HEK293 (cell line): ENCODE data around the gene DYNC1LI1.

Experiments used
- CTCF ChIA-PET: fragments of 350-600 bp; formaldehyde crosslinking; extraction: SDS; loops from one replicate; lab custom pipeline; 2021; ENCODE audit warnings: antibody characterized with exemption; lab: Yijun Ruan, JAX
- POLR2A ChIA-PET: fragments of 300-600 bp; formaldehyde crosslinking; extraction: SDS; loops from one replicate; lab custom pipeline; 2020; ENCODE audit warnings: antibody characterized with exemption, inconsistent platforms; lab: Yijun Ruan, JAX
- H3K27ac ChIP-seq: fragments of 200-500 bp; sonication (Bioruptor generic); 2 replicates; pipeline ENCODE4 v1.5.1; 2014; ENCODE audit warnings: low read depth, low read length, control low read depth, inconsistent platforms; ENCODE audit errors: extremely low read depth
- H3K36me3 ChIP-seq, 2 experiments: fragments of 200-500 bp in 1 of 2; sonication (Bioruptor generic) in 1 of 2; 1 replicate in 1 of 2; 2 replicates in 1 of 2; pipeline ENCODE4 v1.5.1; 2014 to 2017; ENCODE audit warnings: inconsistent platforms in 2 of 2, low read length in 2 of 2; ENCODE audit not compliant: control insufficient read depth in 2 of 2, insufficient read depth in 1 of 2
- H3K4me1 ChIP-seq: fragments of 200-500 bp; sonication (Bioruptor generic); 2 replicates; pipeline ENCODE4 v1.5.1; 2014; ENCODE audit warnings: mild to moderate bottlenecking, low read length, inconsistent platforms; ENCODE audit not compliant: control insufficient read depth, insufficient read depth
- H3K4me3 ChIP-seq: 2 replicates; pipeline ENCODE4 v1.5.1; 2011; ENCODE audit warnings: low read depth, mild to moderate bottlenecking, control low read depth, low read length, moderate library complexity
- H3K9me3 ChIP-seq: fragments of 200-500 bp; sonication (Bioruptor generic); 2 replicates; pipeline ENCODE4 v1.5.1; 2014; ENCODE audit warnings: low read depth, low read length, inconsistent platforms; ENCODE audit not compliant: control insufficient read depth, insufficient read depth
- FEZF1 ChIP-seq: fragments of 450-650 bp; formaldehyde crosslinking; IDR thresholded peaks from 2 replicates; pipeline ENCODE4 v1.5.1; 2016; ENCODE audit warnings: missing biosample characterization, missing genetic modification characterization
- OSR2 ChIP-seq: fragments of 450-650 bp; formaldehyde crosslinking; IDR thresholded peaks from 2 replicates; pipeline ENCODE4 v1.5.1; 2016; ENCODE audit warnings: missing biosample characterization, missing genetic modification characterization
- REPIN1 ChIP-seq: fragments of 450-650 bp; formaldehyde crosslinking; IDR thresholded peaks from 2 replicates; pipeline ENCODE4 v1.5.1; 2017; ENCODE audit warnings: missing biosample characterization, missing genetic modification characterization, low read depth
- SCRT1 ChIP-seq: fragments of 450-650 bp; formaldehyde crosslinking; IDR thresholded peaks from 2 replicates; pipeline ENCODE4 v1.5.1; 2016; ENCODE audit warnings: missing biosample characterization, missing genetic modification characterization, borderline replicate concordance
- SCRT2 ChIP-seq: fragments of 450-650 bp; formaldehyde crosslinking; IDR thresholded peaks from 2 replicates; pipeline ENCODE4 v1.5.1; 2016; ENCODE audit warnings: missing biosample characterization, missing genetic modification characterization
- ZNF112 ChIP-seq: fragments of 450-650 bp; formaldehyde crosslinking; IDR thresholded peaks from 2 replicates; pipeline ENCODE4 v1.5.0; 2017; ENCODE audit warnings: missing biosample characterization, missing genetic modification characterization
- ZNF121 ChIP-seq: fragments of 450-650 bp; formaldehyde crosslinking; IDR thresholded peaks from 2 replicates; pipeline ENCODE4 v1.5.1; 2016; ENCODE audit warnings: missing biosample characterization, missing genetic modification characterization
- ZNF140 ChIP-seq: fragments of 450-650 bp; formaldehyde crosslinking; IDR thresholded peaks from 2 replicates; pipeline ENCODE4 v1.5.1; 2016; ENCODE audit warnings: missing biosample characterization, missing genetic modification characterization
- ZNF174 ChIP-seq: fragments of 450-650 bp; formaldehyde crosslinking; IDR thresholded peaks from 2 replicates; pipeline ENCODE4 v1.5.0; 2017; ENCODE audit warnings: missing biosample characterization, mild to moderate bottlenecking, missing genetic modification characterization
- ZNF19 ChIP-seq: fragments of 450-650 bp; formaldehyde crosslinking; IDR thresholded peaks from 2 replicates; pipeline ENCODE4; 2016; ENCODE audit warnings: missing biosample characterization, missing genetic modification characterization, low read depth
- ZNF24 ChIP-seq: fragments of 450-650 bp; formaldehyde crosslinking; IDR thresholded peaks from 2 replicates; pipeline ENCODE4 v1.5.1; 2016; ENCODE audit warnings: missing biosample characterization, missing genetic modification characterization
- ZNF266 ChIP-seq: fragments of 450-650 bp; formaldehyde crosslinking; IDR thresholded peaks from 2 replicates; pipeline ENCODE4 v1.5.1; 2016; ENCODE audit warnings: missing biosample characterization, missing genetic modification characterization, low read depth
- ZNF274 ChIP-seq, 2 experiments: fragments of 200-500 bp in 1 of 2; fragments of 450-650 bp in 1 of 2; sonication (Bioruptor generic) in 1 of 2; formaldehyde crosslinking in 1 of 2; IDR thresholded peaks; 2 replicates each; pipeline versions ENCODE4 v1.5.1 to v1.6.1; 2014 to 2016; ENCODE audit warnings: borderline replicate concordance in 1 of 2, inconsistent platforms in 1 of 2, low read length in 1 of 2, missing biosample characterization in 1 of 2, missing genetic modification characterization in 1 of 2
- ZNF302 ChIP-seq: fragments of 450-650 bp; formaldehyde crosslinking; IDR thresholded peaks from 2 replicates; pipeline ENCODE4 v1.5.1; 2016; ENCODE audit warnings: missing biosample characterization, missing genetic modification characterization, low read depth
- ZNF341 ChIP-seq: fragments of 450-650 bp; formaldehyde crosslinking; IDR thresholded peaks from 2 replicates; pipeline ENCODE4; 2016; ENCODE audit warnings: low read depth, missing biosample characterization, missing genetic modification characterization
- ZNF48 ChIP-seq: fragments of 450-650 bp; formaldehyde crosslinking; IDR thresholded peaks from 2 replicates; pipeline ENCODE4 v1.5.1; 2016; ENCODE audit warnings: missing biosample characterization, missing genetic modification characterization
- ZNF548 ChIP-seq: fragments of 450-650 bp; formaldehyde crosslinking; IDR thresholded peaks from 2 replicates; pipeline ENCODE4 v1.5.1; 2016; ENCODE audit warnings: missing biosample characterization, missing genetic modification characterization
- ZNF549 ChIP-seq: fragments of 450-650 bp; IDR thresholded peaks from 2 replicates; pipeline ENCODE4 v1.5.1; 2018; ENCODE audit warnings: missing biosample characterization, missing genetic modification characterization, mild to moderate bottlenecking, inconsistent platforms, moderate library complexity
- ZNF560 ChIP-seq: fragments of 450-650 bp; formaldehyde crosslinking; IDR thresholded peaks from 2 replicates; pipeline ENCODE4 v1.5.1; 2017; ENCODE audit warnings: missing biosample characterization, missing genetic modification characterization, borderline replicate concordance
- ZNF571 ChIP-seq: fragments of 450-650 bp; formaldehyde crosslinking; IDR thresholded peaks from 2 replicates; pipeline ENCODE4 v1.5.0; 2017; ENCODE audit warnings: missing biosample characterization, missing genetic modification characterization
- ZNF792 ChIP-seq: fragments of 450-650 bp; formaldehyde crosslinking; IDR thresholded peaks from 2 replicates; pipeline ENCODE4 v1.5.1; 2016; ENCODE audit warnings: missing biosample characterization, missing genetic modification characterization
- TF ChIP-seq, protein P1 (sequence below): fragments of 450-650 bp; formaldehyde crosslinking; IDR thresholded peaks from 2 replicates; pipeline ENCODE4 v1.5.1; 2016; ENCODE audit warnings: missing biosample characterization, missing genetic modification characterization

Gene DYNC1LI1

DNA sequence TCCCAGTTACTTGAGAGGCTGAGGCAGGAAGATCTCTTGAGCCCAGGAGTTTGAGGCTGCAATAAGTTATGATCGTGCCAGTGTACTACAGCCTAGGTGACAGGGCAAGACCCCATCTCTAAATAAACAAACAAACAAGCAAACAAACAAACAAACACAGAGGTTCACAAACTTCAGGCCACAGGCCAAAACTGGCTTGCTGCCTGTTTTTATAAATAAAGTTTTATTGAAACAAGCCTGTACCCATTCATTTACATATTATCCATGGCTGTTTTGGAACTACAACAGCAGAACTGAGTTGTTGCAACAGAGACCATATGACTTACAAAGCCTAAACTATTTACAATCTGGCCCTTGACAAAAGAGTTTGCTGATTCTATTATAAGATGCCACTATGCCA, 6.5 kb downstream of the DYNC1LI1 start:
- CTCF ChIA-PET, result interaction anchor here (0.6 kb wide), 1 partner anchor 604 kb away, joined by 4 read pairs; no protein-coding TSS in a partner anchor
- POLR2A ChIA-PET, result no interaction called here
- H3K36me3 ChIP-seq, result peaks cover 4 to 16% of the 10 kb centered on the region in 2 experiments; a peak in 2 of 3 replicates

DNA sequence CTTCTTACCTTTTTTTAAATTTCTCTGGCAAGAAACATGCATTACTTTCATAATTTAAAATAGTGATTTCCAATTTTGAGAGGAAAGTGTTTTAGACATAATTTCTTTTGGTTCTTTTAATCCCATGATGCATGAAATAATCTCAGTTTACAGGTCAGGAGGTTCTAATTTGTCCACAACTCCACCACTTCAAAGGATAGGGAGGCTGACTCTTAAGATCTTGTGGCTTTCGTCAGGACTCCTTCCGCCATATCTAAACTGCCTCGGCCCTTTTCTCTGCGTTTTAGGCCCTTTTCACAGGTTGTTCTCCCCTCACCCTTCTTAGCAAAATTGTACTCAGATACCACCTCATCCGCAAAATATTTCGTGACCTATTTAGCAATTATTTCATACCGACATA, 8.0 kb downstream of the DYNC1LI1 start:
- no peaks in the 10 kb centered on the region for H3K9me3 ChIP-seq
- 0 out of 2 replicates have a peak, but pooled peaks cover 2% of the 10 kb centered on the region for H3K4me1 ChIP-seq
- POLR2A ChIA-PET, result no interaction called here

More for the DNA sequence above, 6.5 kb downstream of the DYNC1LI1 start:
- H3K4me1 ChIP-seq, result no peaks in the 10 kb centered on the region
- TF ChIP-seq ZNF549 (tag by site-specific recombination), result no peak
- no peak for TF ChIP-seq ZNF24 (tag by site-specific recombination)
- no peak for TF ChIP-seq ZNF274 (IDR thresholded peaks at IDR 0.05; ENCODE audit: low read length)
- no peak for TF ChIP-seq ZNF274 (tag by site-specific recombination; IDR thresholded peaks at IDR 0.05; ENCODE audit: borderline replicate concordance)
- TF ChIP-seq ZNF48 (tag by site-specific recombination), result no peak
- no peak for TF ChIP-seq ZNF341
- TF ChIP-seq ZNF548, result no peak
- TF ChIP-seq, protein P1, sequence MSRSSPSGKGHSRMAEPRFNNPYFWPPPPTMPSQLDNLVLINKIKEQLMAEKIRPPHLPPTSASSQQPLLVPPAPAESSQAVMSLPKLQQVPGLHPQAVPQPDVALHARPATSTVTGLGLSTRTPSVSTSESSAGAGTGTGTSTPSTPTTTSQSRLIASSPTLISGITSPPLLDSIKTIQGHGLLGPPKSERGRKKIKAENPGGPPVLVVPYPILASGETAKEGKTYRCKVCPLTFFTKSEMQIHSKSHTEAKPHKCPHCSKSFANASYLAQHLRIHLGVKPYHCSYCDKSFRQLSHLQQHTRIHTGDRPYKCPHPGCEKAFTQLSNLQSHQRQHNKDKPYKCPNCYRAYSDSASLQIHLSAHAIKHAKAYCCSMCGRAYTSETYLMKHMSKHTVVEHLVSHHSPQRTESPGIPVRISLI (tag by site-specific recombination), result no peak
- TF ChIP-seq ZNF792, result no peak
- TF ChIP-seq OSR2 (tag by site-specific recombination), result no peak
- TF ChIP-seq FEZF1 (tag by site-specific recombination), result no peak
- no peak for TF ChIP-seq ZNF266 (tag by site-specific recombination)
- TF ChIP-seq ZNF560, result no peak
- no peak overlapping the region for H3K27ac ChIP-seq
- no peaks in the 10 kb centered on the region for H3K9me3 ChIP-seq
- H3K4me3 ChIP-seq, result no peak overlapping the region

DNA sequence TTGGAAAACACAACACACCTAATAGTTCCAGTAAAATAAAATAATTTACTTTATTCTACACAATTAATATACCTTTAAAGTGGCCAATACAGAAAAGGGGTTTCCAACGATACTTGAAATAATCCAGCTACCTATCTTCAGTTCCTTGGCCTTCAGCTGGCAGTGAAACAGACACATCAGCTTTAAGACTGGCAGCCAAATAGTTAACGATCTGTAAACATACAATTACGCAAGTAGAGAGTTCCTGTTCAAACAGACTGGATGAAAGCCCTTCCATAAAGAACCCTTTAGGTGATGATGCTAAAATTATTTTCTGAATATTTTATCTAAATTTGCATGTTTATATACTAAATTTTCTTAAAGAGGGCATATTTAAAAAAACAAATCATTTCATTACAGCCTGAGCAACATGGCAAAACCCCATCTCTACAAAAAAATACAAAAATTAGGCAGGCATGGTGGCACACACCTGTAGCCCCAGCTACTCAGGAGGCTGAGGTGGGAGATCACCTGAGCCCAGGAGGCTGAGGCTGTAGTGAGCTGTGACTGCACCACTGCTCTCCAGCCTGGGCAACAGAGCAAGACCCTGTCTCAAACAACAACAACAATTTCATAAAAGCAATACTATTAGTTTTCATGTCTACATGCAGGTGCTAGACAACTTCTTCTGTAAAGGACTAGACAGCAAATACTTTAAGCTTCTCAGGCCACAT, 12.9 kb downstream of the DYNC1LI1 start:
- TF ChIP-seq SCRT1 (tag by site-specific recombination) (peak; percentile 64; the same call in 1 of the 2 replicates), SCRT2 (tag by site-specific recombination) (peak; percentile 65), ZNF571 (tag by site-specific recombination) (no peak), ZNF121 (tag by site-specific recombination) (peak; percentile 62; the same call in 1 of the 2 replicates)
- TF ChIP-seq, all 188 proteins: peak for 3
- H3K4me1 ChIP-seq, result 0 out of 2 replicates have a peak, but pooled peaks cover 2% of the 10 kb centered on the region
- H3K4me3 ChIP-seq, result no peak overlapping the region
- ChIA-PET CTCF (interaction anchor here (0.7 kb wide), 1 partner anchor 262 kb away, joined by 3 read pairs; no protein-coding TSS in a partner anchor), POLR2A (no interaction called here)
- H3K27ac ChIP-seq, result no peak overlapping the region
- 0 out of 3 replicates have a peak, but pooled peaks cover 0 to 4% of the 10 kb centered on the region in 2 experiments for H3K36me3 ChIP-seq
- no peaks in the 10 kb centered on the region for H3K9me3 ChIP-seq

More for the DNA sequence above, 8.0 kb downstream of the DYNC1LI1 start:
- H3K27ac ChIP-seq, result no peak overlapping the region
- H3K36me3 ChIP-seq, result peaks cover 4 to 16% of the 10 kb centered on the region in 2 experiments; a peak in 2 of 3 replicates
- no peak overlapping the region for H3K4me3 ChIP-seq
- CTCF ChIA-PET, result no interaction called here
- TF ChIP-seq ZNF549 (tag by site-specific recombination), result no peak
- TF ChIP-seq ZNF19 (tag by site-specific recombination), result no peak
- TF ChIP-seq ZNF140 (tag by site-specific recombination), result no peak
- no peak for TF ChIP-seq ZNF302 (tag by site-specific recombination)
- TF ChIP-seq ZNF174 (tag by site-specific recombination), result no peak
- TF ChIP-seq ZNF112 (tag by site-specific recombination), result no peak
- TF ChIP-seq REPIN1 (tag by site-specific recombination), result no peak
